Measurements from ENCODE around the gene ACSM4. TPM values are rescaled to one million over a fixed set of nuclear protein-coding genes. Genes with fewer than 3 reads are reported as not detected.
A peak's percentile ranks its signal among the peaks of the same experiment; 100 is the strongest.
"Not testable (repeated sequence)": the region's sequence is repeated elsewhere in the genome, so short reads cannot be mapped to it uniquely, and the experiment has no call there.

The ACSM4 gene
- total RNA-seq, 1 donor from 2014 or later = not detected

- H3K36me3 Mint-ChIP-seq = no peaks in the 10 kb centered on the region
- TF ChIP-seq CTCF (IDR thresholded peaks at IDR 0.05; ENCODE audit: unreplicated experiment) = no peak
- peaks cover 32% of the 10 kb centered on the region for H3K9me3 Mint-ChIP-seq
- peaks cover 4% of the 10 kb centered on the region for H3K27me3 Mint-ChIP-seq (ENCODE audit: low read depth)
- no peak for DNase-seq (ENCODE audit: low spot score in 2 of 2, unreplicated experiment in 2 of 2)
- H3K4me3 Mint-ChIP-seq = no peak overlapping the region
- peak overlapping the region; percentile 23 for H3K27ac Mint-ChIP-seq
- H3K4me1 Mint-ChIP-seq = peaks cover 9% of the 10 kb centered on the region
Measured at GRCh38 chr12:7282844-7283243, 21.0 kb upstream of the ACSM4 start.

- H3K36me3 Mint-ChIP-seq = no peaks in the 10 kb centered on the region
- peaks cover 58% of the 10 kb centered on the region for H3K9me3 Mint-ChIP-seq
- no peaks in the 10 kb centered on the region for H3K4me1 Mint-ChIP-seq
- peaks cover 1% of the 10 kb centered on the region for H3K27me3 Mint-ChIP-seq (ENCODE audit: low read depth)
- TF ChIP-seq CTCF (IDR thresholded peaks at IDR 0.05; ENCODE audit: unreplicated experiment) = no peak
- DNase-seq (ENCODE audit: low spot score in 2 of 2, unreplicated experiment in 2 of 2) = no peak
- no peak overlapping the region for H3K4me3 Mint-ChIP-seq
- H3K27ac Mint-ChIP-seq = no peak overlapping the region
Measured at GRCh38 chr12:7289743-7290142, 14.1 kb upstream of the ACSM4 start.

GRCh38 chr12:7290588-7290987 lies 13.3 kb upstream of the ACSM4 start:
- not testable (repeated sequence) for H3K36me3 Mint-ChIP-seq; DNase-seq (ENCODE audit: low spot score in 2 of 2, unreplicated experiment in 2 of 2); H3K27ac Mint-ChIP-seq; H3K4me1 Mint-ChIP-seq; H3K4me3 Mint-ChIP-seq; H3K27me3 Mint-ChIP-seq (ENCODE audit: low read depth)
- peaks cover 52% of the 10 kb centered on the region for H3K9me3 Mint-ChIP-seq

GRCh38 chr12:7292300-7292699 lies 11.6 kb upstream of the ACSM4 start:
- H3K36me3 Mint-ChIP-seq = no peaks in the 10 kb centered on the region
- no peak for DNase-seq (ENCODE audit: low spot score in 2 of 2, unreplicated experiment in 2 of 2)
- no peaks in the 10 kb centered on the region for H3K4me1 Mint-ChIP-seq
- H3K27me3 Mint-ChIP-seq (ENCODE audit: low read depth) = peaks cover 18% of the 10 kb centered on the region
- no peak overlapping the region for H3K4me3 Mint-ChIP-seq
- H3K9me3 Mint-ChIP-seq = peaks cover 37% of the 10 kb centered on the region
- no peak for TF ChIP-seq CTCF (IDR thresholded peaks at IDR 0.05; ENCODE audit: unreplicated experiment)
- no peak overlapping the region for H3K27ac Mint-ChIP-seq

GRCh38 chr12:7293670-7294069 lies 10.2 kb upstream of the ACSM4 start:
- Mint-ChIP-seq H3K36me3 (no peaks in the 10 kb centered on the region), H3K4me3 (no peak overlapping the region), H3K9me3 (peaks cover 27% of the 10 kb centered on the region), H3K4me1 (no peaks in the 10 kb centered on the region), H3K27me3 (ENCODE audit: low read depth) (peaks cover 22% of the 10 kb centered on the region), H3K27ac (no peak overlapping the region)
- DNase-seq (ENCODE audit: low spot score in 2 of 2, unreplicated experiment in 2 of 2) = no peak
- TF ChIP-seq CTCF (IDR thresholded peaks at IDR 0.05; ENCODE audit: unreplicated experiment) = no peak

GRCh38 chr12:7295529-7295928 lies 8.3 kb upstream of the ACSM4 start:
- Mint-ChIP-seq H3K9me3 (peaks cover 19% of the 10 kb centered on the region), H3K36me3 (no peaks in the 10 kb centered on the region), H3K27ac (no peak overlapping the region)

More at GRCh38 chr12:7295529-7295928, 8.3 kb upstream of the ACSM4 start:
- H3K4me3 Mint-ChIP-seq = no peak overlapping the region
- H3K27me3 Mint-ChIP-seq (ENCODE audit: low read depth) = peaks cover 22% of the 10 kb centered on the region
- no peak for TF ChIP-seq CTCF (IDR thresholded peaks at IDR 0.05; ENCODE audit: unreplicated experiment)
- DNase-seq (ENCODE audit: low spot score in 2 of 2, unreplicated experiment in 2 of 2) = no peak
- no peaks in the 10 kb centered on the region for H3K4me1 Mint-ChIP-seq
